HEK293T (cell line): ENCODE results near the gene SIN3A.

Experiments
- ARNT ChIP-seq: fragments of 450-650 bp; IDR thresholded peaks from 2 replicates; pipeline ENCODE4 v1.6.1; 2017; ENCODE audit warnings: mild to moderate bottlenecking
- BHLHE40 ChIP-seq: fragments of 450-650 bp; IDR thresholded peaks from 2 replicates; pipeline ENCODE4 v1.6.1; 2016; ENCODE audit warnings: mild to moderate bottlenecking, moderate library complexity, borderline replicate concordance
- HDGF ChIP-seq: fragments of 450-650 bp; IDR thresholded peaks from 2 replicates; pipeline ENCODE4 v1.6.1; 2017; ENCODE audit warnings: antibody characterized with exemption, borderline replicate concordance
- LEF1 ChIP-seq: fragments of 450-650 bp; IDR thresholded peaks from 2 replicates; pipeline ENCODE4 v1.6.1; 2017; ENCODE audit warnings: mild to moderate bottlenecking, borderline replicate concordance
- SP1 ChIP-seq: fragments of 450-650 bp; IDR thresholded peaks from 2 replicates; pipeline ENCODE4 v1.6.1; 2017
- SUZ12 ChIP-seq: fragments of 450-650 bp; IDR thresholded peaks from 2 replicates; pipeline ENCODE4 v1.6.1; 2016; ENCODE audit warnings: mild to moderate bottlenecking
- TARDBP ChIP-seq: fragments of 450-650 bp; IDR thresholded peaks from 2 replicates; pipeline ENCODE4 v1.6.1; 2016
- ZNF384 ChIP-seq: fragments of 450-650 bp; IDR thresholded peaks from 2 replicates; pipeline ENCODE4 v1.6.1; 2016

DNA sequence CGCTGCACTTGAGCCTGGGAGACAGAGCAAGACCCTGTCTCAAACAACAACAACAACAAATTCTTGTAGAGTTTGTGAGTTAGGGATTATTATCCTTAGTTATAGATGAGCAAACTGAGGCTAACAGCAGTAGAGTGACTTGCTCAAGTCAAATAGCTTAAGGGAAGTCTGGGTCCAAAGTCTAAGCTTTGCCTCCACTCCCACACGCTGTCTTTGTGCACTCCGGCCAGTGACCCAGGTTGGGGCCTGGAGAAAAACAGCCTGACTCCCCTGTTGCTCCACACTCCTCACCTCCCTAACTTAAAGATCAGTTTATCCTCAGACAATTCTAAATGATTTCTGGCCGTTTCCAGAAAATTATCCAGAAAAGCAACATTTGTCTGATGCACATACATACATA lies 9.2 kb upstream of the SIN3A start:
- no peak for TF ChIP-seq SP1
- no peak for TF ChIP-seq SUZ12
- TF ChIP-seq TARDBP, result no peak
- no peak for TF ChIP-seq ZNF384
- no peak for TF ChIP-seq HDGF
- TF ChIP-seq LEF1, result no peak
- TF ChIP-seq ARNT, result no peak
- no peak for TF ChIP-seq BHLHE40
